H1 (cell line): ENCODE measurements around the gene CCDC154. TPM values are rescaled to one million over a fixed set of nuclear protein-coding genes. Genes with fewer than 3 reads are reported as not detected.

Experiments used
- CTCF ChIA-PET: fragments of 300-600 bp; sonication (Branson Sonifier 250); formaldehyde crosslinking; loops from one replicate; lab custom pipeline; 2021; ENCODE audit not compliant: partially characterized antibody; lab: Charles Lee
- POLR2A ChIA-PET: fragments of 300-600 bp; sonication (Branson Sonifier 250); formaldehyde crosslinking; loops from one replicate; lab custom pipeline; 2021; ENCODE audit warnings: inconsistent platforms; ENCODE audit not compliant: partially characterized antibody; lab: Charles Lee
- DNase-seq, 2 experiments: peaks; one replicate each; pipeline versions ENCODE4 v3.0.0 to v3.0.0-alpha.2; 2010 to 2022; ENCODE audit warnings: low spot score in 2 of 2, low read depth in 1 of 2, mixed read lengths in 1 of 2
- FAIRE-seq: peaks from 2 replicates; lab custom pipeline; 2011; peaks lifted over from hg19 to GRCh38; lab: Jason Lieb, UNC
- H2AFZ ChIP-seq: 2 replicates; pipeline ENCODE4 v1.8.1; 2012; ENCODE audit warnings: low read length, inconsistent platforms
- H2AK5ac ChIP-seq: 2 replicates; pipeline ENCODE4 v1.6.1; 2013; ENCODE audit warnings: low read depth, low read length
- H2BK120ac ChIP-seq: replicated peaks from 2 replicates; pipeline ENCODE3; 2013; ENCODE audit warnings: low read depth, low read length, inconsistent platforms
- H2BK12ac ChIP-seq: 2 replicates; pipeline ENCODE4 v1.6.1; 2013; ENCODE audit warnings: low read depth, low read length
- H2BK15ac ChIP-seq: 2 replicates; pipeline ENCODE4 v1.6.1; 2013; ENCODE audit warnings: low read length
- H2BK20ac ChIP-seq: 2 replicates; pipeline ENCODE4 v1.6.1; 2013; ENCODE audit warnings: low read length
- H2BK5ac ChIP-seq: 2 replicates; pipeline ENCODE4 v1.6.1; 2013; ENCODE audit warnings: low read depth, low read length
- H3K14ac ChIP-seq: 2 replicates; pipeline ENCODE4 v1.6.1; 2013; ENCODE audit warnings: inconsistent platforms; ENCODE audit not compliant: insufficient read length
- H3K18ac ChIP-seq: 2 replicates; pipeline ENCODE4 v1.6.1; 2013; ENCODE audit warnings: low read length; ENCODE audit errors: extremely low read depth
- H3K23ac ChIP-seq: 2 replicates; pipeline ENCODE4 v1.6.1; 2013; ENCODE audit warnings: inconsistent platforms; ENCODE audit not compliant: insufficient read length
- H3K23me2 ChIP-seq: 2 replicates; pipeline ENCODE4 v1.6.1; 2013; ENCODE audit warnings: low read depth, low read length
- H3K27ac ChIP-seq: 2 replicates; pipeline ENCODE4 v1.6.1; 2011; ENCODE audit warnings: low read depth, low read length, inconsistent platforms
- H3K27me3 ChIP-seq, 4 experiments: replicated peaks in 1 of 4; 1 replicate in 1 of 4; 2 replicates in 3 of 4; pipeline versions ENCODE4 v1.6.1 to v1.8.1; 2011 to 2013; ENCODE audit warnings: low read length in 3 of 4, mild to moderate bottlenecking in 3 of 4, inconsistent platforms in 2 of 4, mixed read lengths in 2 of 4, moderate library complexity in 1 of 4; ENCODE audit not compliant: control insufficient read depth in 3 of 4, insufficient read depth in 3 of 4; ENCODE audit errors: extremely low read depth in 1 of 4
- H3K36me3 ChIP-seq, 4 experiments: 2 replicates each; pipeline versions ENCODE4 v1.6.1 to v1.8.1; 2011 to 2013; ENCODE audit warnings: mild to moderate bottlenecking in 4 of 4, low read length in 3 of 4, moderate library complexity in 2 of 4, control low read depth in 1 of 4, inconsistent platforms in 1 of 4; ENCODE audit not compliant: insufficient read depth in 4 of 4, control insufficient read depth in 2 of 4
- H3K4ac ChIP-seq: replicated peaks from 2 replicates; pipeline ENCODE3; 2013; ENCODE audit warnings: low read length, low read depth, mixed read lengths, inconsistent platforms; ENCODE audit not compliant: insufficient read length
- H3K4me1 ChIP-seq, 4 experiments: replicated peaks in 1 of 4; 1 replicate in 1 of 4; 2 replicates in 3 of 4; pipeline versions ENCODE4 v1.6.1 to v1.8.1; 2011 to 2013; ENCODE audit warnings: low read length in 3 of 4, inconsistent platforms in 2 of 4, mixed read lengths in 1 of 4; ENCODE audit not compliant: insufficient read depth in 4 of 4, control insufficient read depth in 3 of 4
- H3K4me2 ChIP-seq, 2 experiments: 2 replicates each; pipeline versions ENCODE4 v1.6.1 to v1.8.1; 2011 to 2013; ENCODE audit warnings: low read depth in 2 of 2, low read length in 2 of 2, control low read depth in 1 of 2, inconsistent platforms in 1 of 2, mild to moderate bottlenecking in 1 of 2; ENCODE audit not compliant: insufficient read depth in 1 of 2
- H3K4me3 ChIP-seq, 4 experiments: fragments of 200-600, 300-600 bp in 1 of 4; sonication (generic), shearing (Covaris generic), sonication (Bioruptor Twin) in 1 of 4; 2 replicates each; pipeline versions ENCODE4 v1.5.1 to v1.8.1; 2011 to 2016; ENCODE audit warnings: low read length in 4 of 4, low read depth in 3 of 4, control low read depth in 2 of 4, inconsistent platforms in 2 of 4, mild to moderate bottlenecking in 2 of 4, mixed read lengths in 1 of 4, moderate library complexity in 1 of 4; ENCODE audit not compliant: insufficient read depth in 2 of 4; ENCODE audit errors: extremely low read depth in 1 of 4
- H3K56ac ChIP-seq: replicated peaks from 2 replicates; pipeline ENCODE3; 2013; ENCODE audit warnings: low read depth, mild to moderate bottlenecking, mixed read lengths, low read length, inconsistent platforms; ENCODE audit not compliant: insufficient read length
- H3K79me1 ChIP-seq: 2 replicates; pipeline ENCODE4 v1.6.1; 2013; ENCODE audit warnings: low read depth, low read length, control low read depth
- H3K79me2 ChIP-seq, 2 experiments: 2 replicates each; pipeline versions ENCODE4 v1.6.1 to v1.8.1; 2012 to 2013; ENCODE audit warnings: low read length in 2 of 2, mild to moderate bottlenecking in 2 of 2, inconsistent platforms in 1 of 2; ENCODE audit not compliant: insufficient read depth in 2 of 2, control insufficient read depth in 1 of 2
- H3K9ac ChIP-seq, 4 experiments: replicated peaks in 1 of 4; 1 replicate in 1 of 4; 2 replicates in 3 of 4; pipeline versions ENCODE4 v1.6.1 to v1.8.1; 2011 to 2013; ENCODE audit warnings: low read depth in 3 of 4, low read length in 3 of 4, control low read depth in 2 of 4, mild to moderate bottlenecking in 2 of 4, moderate library complexity in 2 of 4, inconsistent platforms in 1 of 4; ENCODE audit errors: extremely low read depth in 1 of 4
- H3K9me3 ChIP-seq, 2 experiments: 2 replicates each; pipeline versions ENCODE4 v1.6.1 to v1.8.1; 2012 to 2013; ENCODE audit warnings: mild to moderate bottlenecking in 2 of 2, moderate library complexity in 2 of 2, control low read depth in 1 of 2, inconsistent platforms in 1 of 2, low read depth in 1 of 2, low read length in 1 of 2, mixed read lengths in 1 of 2; ENCODE audit not compliant: insufficient read depth in 2 of 2
- H4K20me1 ChIP-seq, 2 experiments: replicated peaks in 1 of 2; 2 replicates each; pipeline versions ENCODE3 to v1.8.1; 2011 to 2013; ENCODE audit warnings: inconsistent platforms in 2 of 2, low read length in 2 of 2, mild to moderate bottlenecking in 1 of 2; ENCODE audit not compliant: insufficient read depth in 2 of 2, control insufficient read depth in 1 of 2
- H4K5ac ChIP-seq: 2 replicates; pipeline ENCODE4 v1.6.1; 2013; ENCODE audit warnings: low read length, low read depth, mixed read lengths, inconsistent platforms; ENCODE audit not compliant: insufficient read length
- H4K8ac ChIP-seq: 2 replicates; pipeline ENCODE4 v1.8.0; 2013; ENCODE audit warnings: mild to moderate bottlenecking, moderate library complexity, low read length, inconsistent platforms; ENCODE audit not compliant: insufficient read depth; ENCODE audit errors: extremely low read depth
- H4K91ac ChIP-seq: replicated peaks from 2 replicates; pipeline ENCODE3; 2013; ENCODE audit warnings: low read length, mixed read lengths, inconsistent platforms; ENCODE audit not compliant: insufficient read length
- CBX5 ChIP-seq: fragments of 300-800, 300-1000 bp; sonication (generic); IDR thresholded peaks from 2 replicates; pipeline ENCODE4 v1.7.1; 2016; ENCODE audit warnings: antibody characterized with exemption, low read length, low read depth
- KDM5A ChIP-seq: fragments of 200-600 bp; IDR thresholded peaks from 2 replicates; pipeline ENCODE4 v1.7.1; 2012; ENCODE audit warnings: mild to moderate bottlenecking, low read length, inconsistent platforms, mixed read lengths
- WGBS, 2 experiments: shearing (Covaris generic) in 1 of 2; methylation state at CpG; one replicate each; pipeline versions ENCODE4 v1.1.6 to v1.1.7; 2013 to 2015; ENCODE audit warnings: low lambda C conversion rate in 2 of 2, mixed read lengths in 2 of 2, inconsistent platforms in 1 of 2, low coverage in 1 of 2, missing lambda C conversion rate in 1 of 2; ENCODE audit not compliant: insufficient replicate concordance in 2 of 2, insufficient coverage in 1 of 2, insufficient read length in 1 of 2; ENCODE audit errors: extremely low coverage in 1 of 2, missing lambda C conversion rate in 1 of 2; 5-methylcytosine and 5-hydroxymethylcytosine counted together
- polyA plus RNA-seq, 7 experiments: library from polyadenylated mRNA; depleted of rRNA in 3 of 7; stranded (reverse) in 5 of 7; unstranded in 2 of 7; fragments of >200 nt in 5 of 7; fragments of 200-250 nt in 2 of 7; gene quantifications; 1 replicate in 5 of 7; 2 replicates in 1 of 7; 4 replicates in 1 of 7; pipeline versions ENCODE4 v1.2.1 to v1.2.3, GENCODE V29; 2011 to 2013; ENCODE audit warnings: missing spikeins in 2 of 7, mixed read lengths in 2 of 7
- total RNA-seq: library from RNA; stranded (reverse); fragmentation: NEBNext Ultra II Directional; extraction: Animal tissue kit (Norgen Biotek cat#: 25700); gene quantifications from 2 replicates; pipeline ENCODE4 v1.2.1, GENCODE V29; 2021

CCDC154 gene
- total and polyA plus RNA-seq, 2 of the 8 experiments (the other 6 are each of a cell fraction or from before 2014, with no cell fraction given) = 0.15 to 0.88 TPM

DNA sequence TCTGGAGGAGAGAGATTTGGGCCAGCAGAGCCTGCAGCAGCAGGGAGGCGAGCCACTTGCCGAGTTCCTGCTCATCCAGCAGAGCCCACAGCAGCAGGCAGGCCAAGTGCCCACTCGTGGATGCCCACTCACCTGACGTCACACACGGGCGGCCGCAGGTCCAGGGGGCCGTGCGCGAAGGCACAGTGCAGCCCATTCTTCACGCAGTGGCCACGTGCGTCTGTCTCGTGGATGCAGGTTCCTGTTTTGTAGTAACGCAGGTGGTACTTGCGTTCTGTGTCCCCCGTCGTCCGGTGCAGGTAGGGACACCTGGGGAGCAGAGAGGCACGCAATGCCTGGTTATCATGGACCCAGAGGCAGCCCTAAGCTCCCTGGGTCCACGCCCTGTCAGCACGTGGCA, 41.3 kb downstream of the CCDC154 start:
- Histone ChIP-seq H3K18ac (no peak overlapping the region), H2BK5ac (no peak overlapping the region), H2BK120ac (no peak overlapping the region), H4K91ac (no peak overlapping the region), H3K23ac (no peak overlapping the region), H2AK5ac (no peak overlapping the region), H3K56ac (no peak overlapping the region), H2AFZ (no peak overlapping the region), H2BK15ac (no peak overlapping the region), H3K4ac (no peak overlapping the region), H3K9me3 (no peaks in the 10 kb centered on the region), H3K9ac (no peak overlapping the region), H3K36me3 (peaks cover 0 to 15% (median 1%) of the 10 kb centered on the region in 4 experiments; a peak in 3 of 8 replicates), H3K23me2 (no peaks in the 10 kb centered on the region), H2BK20ac (no peak overlapping the region), H3K27ac (no peak overlapping the region), H2BK12ac (no peak overlapping the region), H3K14ac (no peak overlapping the region), H3K79me2 (peaks cover 0 to 18% of the 10 kb centered on the region in 2 experiments; a peak in 2 of 4 replicates), H3K79me1 (peaks cover 8% of the 10 kb centered on the region; the same call in 1 of the 2 replicates), H4K20me1 (peaks cover 0 to 10% of the 10 kb centered on the region in 2 experiments), H4K8ac (no peak overlapping the region), H3K27me3 (no peaks in the 10 kb centered on the region), H3K4me3 (no peak overlapping the region), H3K4me1 (no peaks in the 10 kb centered on the region), H4K5ac (no peak overlapping the region), H3K4me2 (no peak overlapping the region)
- TF ChIP-seq KDM5A (no peak), CBX5 (no peak)
- FAIRE-seq (no peak), DNase-seq (no peak)
- WGBS, 2 experiments = 90% methylated on average over 22 of the region's 22 CpGs; no CpG with 5 or more reads in 1 of the 2 experiments
- ChIA-PET POLR2A (interaction anchor here (0.6 to 1.3 kb wide), 3 partner anchors 17 to 271 kb away, joined by 3 to 6 read pairs (median 3); partner anchors contain the start of gene UQCC4), CTCF (interaction anchor here (0.7 to 1.4 kb wide), 4 partner anchors 14 to 622 kb away, joined by 3 to 4 read pairs (median 3); no protein-coding TSS in a partner anchor)
